Stimulated activated naive CD4-positive, alpha-beta T cell (primary cell): ENCODE results near the gene RLBP1.
A peak's percentile ranks its signal among the peaks of the same experiment; 100 is the strongest.
"Not testable (repeated sequence)": the region's sequence is repeated elsewhere in the genome, so short reads cannot be mapped to it uniquely, and the experiment has no call there.

Experiments
- DNase-seq, 6 experiments: peaks; one replicate each; lab custom pipeline; 2025; lab: John Stamatoyannopoulos, UW

Gene RLBP1

DNA sequence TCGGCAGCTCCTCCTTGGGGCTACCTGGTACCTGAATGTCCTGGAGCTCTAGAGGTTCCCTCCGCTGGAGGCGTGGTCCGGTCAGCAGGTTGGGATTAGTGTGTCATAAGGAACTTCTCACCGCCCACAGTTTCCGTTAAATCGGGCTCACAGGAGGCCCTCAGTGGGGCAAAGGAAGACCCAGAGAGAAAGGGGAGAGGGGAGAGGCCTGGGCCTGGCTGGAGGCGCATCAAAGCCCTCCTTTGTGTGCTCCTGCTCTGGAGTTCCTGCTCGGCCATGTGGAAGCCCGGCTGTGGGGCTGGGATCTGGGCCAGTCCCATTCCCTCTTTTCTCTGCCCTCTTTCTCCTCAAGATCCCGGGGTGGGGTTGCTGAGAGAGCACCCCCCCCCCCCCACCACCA lies at the start of gene RLBP1:
Gene RLBP1 (minus strand): TSS at position 37 of the 400 bp plus-strand sequence. CDS start 2,604 bp downstream, outside the sequence.
- no peak for DNase-seq

DNA sequence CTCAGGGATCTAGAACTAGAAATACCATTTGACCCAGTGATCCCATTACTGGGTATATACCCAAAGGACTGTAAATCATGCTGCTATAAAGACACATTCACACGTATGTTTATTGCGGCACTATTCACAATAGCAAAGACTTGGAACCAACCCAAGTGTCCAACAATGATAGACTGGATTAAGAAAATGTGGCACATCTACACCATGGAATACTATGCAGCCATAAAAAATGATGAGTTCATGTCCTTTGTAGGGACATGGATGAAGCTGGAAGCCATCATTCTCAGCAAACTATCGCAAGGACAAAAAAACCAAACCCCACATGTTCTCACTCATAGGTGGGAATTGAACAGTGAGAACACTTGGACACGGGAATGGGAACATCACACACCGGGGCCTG lies 28.8 kb upstream of the RLBP1 start:
- DNase-seq, result not testable (repeated sequence)

GRCh38 chr15:89248584-89248983 lies 27.2 kb upstream of the RLBP1 start:
- no peak for DNase-seq

GRCh38 chr15:89247446-89247845 lies 26.1 kb upstream of the RLBP1 start:
- DNase-seq, result no peak

GRCh38 chr15:89244574-89244903 lies 23.2 kb upstream of the RLBP1 start:
- no peak for DNase-seq

GRCh38 chr15:89243691-89244573 lies 22.6 kb upstream of the RLBP1 start, which contains the start of gene FANCI:
FANCI (plus strand) TSS chr15:89243979; CDS start chr15:89247648, 3,669 bp downstream.
- DNase-seq, result peak; percentile 87 to 95 (median 90)

- no peak for DNase-seq
Observed at GRCh38 chr15:89243046-89243690, 21.8 kb upstream of the RLBP1 start.

DNA sequence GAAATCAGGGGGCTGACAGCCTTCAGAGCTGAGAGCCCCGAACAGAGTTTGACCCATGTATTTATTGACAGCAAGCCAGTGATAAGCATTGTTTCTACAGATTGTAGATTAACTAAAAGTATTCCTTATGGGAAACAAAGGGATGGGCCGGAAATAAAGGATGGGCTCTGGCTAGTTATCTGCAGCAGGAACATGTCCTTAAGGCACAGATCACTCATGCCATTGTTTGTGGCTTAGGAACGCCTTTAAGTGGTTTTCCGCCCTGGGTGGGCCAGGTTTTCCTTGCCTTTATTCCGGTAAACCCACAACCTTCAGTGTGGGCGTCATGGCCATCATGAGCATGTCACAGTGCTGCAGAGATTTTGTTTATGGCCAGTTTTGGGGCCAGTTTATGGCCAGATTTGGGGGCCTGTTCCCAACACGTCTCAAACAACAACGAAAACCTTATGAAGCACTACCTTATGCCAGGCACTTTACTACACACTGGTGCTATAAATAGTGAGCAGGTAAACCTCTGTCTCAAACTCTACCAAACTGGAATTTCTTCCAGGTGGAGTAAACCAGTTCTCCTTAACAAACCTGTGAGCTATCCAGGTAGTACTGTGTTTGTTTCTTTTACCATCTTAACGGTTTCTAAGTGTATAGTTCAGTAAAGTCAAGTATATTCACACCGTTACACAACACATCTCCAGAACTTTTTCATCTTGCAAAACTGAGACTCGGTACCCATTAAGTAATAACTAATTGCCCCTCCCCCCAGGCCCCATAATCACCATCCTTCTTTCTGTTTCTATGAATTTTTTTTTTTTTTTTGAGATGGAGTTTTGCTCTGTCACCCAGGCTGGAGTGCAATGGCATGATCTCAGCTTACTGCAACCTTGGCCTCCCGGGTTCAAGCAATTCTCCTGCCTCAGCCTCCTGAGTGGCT lies 18.8 kb upstream of the RLBP1 start:
- not testable (repeated sequence) for DNase-seq

DNA sequence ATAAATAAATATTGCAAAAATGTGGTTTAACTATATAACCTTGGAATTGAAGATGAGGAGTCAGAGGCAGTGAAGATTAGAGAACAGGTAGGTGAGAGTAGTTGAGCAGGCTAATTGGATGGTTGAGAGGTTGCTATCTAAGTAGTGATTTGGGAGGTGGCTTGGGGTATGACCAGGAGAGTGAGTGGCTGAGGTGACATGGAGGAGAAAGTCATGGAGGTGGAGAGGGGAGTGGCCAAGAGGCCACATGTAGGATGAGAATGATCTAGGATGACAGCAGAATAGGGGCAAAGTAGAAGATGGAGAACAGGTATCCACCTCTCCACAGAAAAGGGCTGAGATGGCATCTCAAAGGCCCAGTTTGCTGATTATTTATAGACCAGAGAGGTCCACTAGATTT lies 10.5 kb upstream of the RLBP1 start:
- DNase-seq, result no peak

DNA sequence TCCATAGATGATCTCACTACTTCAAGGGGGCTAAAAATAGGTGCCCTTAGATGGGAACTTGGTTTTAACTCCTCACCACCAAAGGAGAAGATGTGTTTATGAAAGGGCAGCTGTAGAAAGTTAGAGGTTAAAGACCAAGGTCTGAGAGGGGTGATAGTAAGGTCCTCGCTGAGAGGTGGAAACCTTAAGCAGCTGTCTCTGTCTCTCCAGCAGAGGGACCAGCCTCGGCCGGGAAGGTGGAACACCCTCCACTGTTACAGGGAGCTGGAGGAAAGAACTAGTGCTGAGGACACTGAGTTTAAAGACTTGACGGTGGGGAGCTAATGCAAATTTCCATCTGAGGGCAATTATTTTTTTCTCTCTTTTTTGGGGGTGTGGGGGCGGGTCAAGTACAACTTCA lies 8.9 kb upstream of the RLBP1 start:
- no peak for DNase-seq

- no peak for DNase-seq
Observed at GRCh38 chr15:89227425-89227824, 6.0 kb upstream of the RLBP1 start.

- no peak for DNase-seq
Observed at GRCh38 chr15:89226359-89227221, 5.2 kb upstream of the RLBP1 start.

DNA sequence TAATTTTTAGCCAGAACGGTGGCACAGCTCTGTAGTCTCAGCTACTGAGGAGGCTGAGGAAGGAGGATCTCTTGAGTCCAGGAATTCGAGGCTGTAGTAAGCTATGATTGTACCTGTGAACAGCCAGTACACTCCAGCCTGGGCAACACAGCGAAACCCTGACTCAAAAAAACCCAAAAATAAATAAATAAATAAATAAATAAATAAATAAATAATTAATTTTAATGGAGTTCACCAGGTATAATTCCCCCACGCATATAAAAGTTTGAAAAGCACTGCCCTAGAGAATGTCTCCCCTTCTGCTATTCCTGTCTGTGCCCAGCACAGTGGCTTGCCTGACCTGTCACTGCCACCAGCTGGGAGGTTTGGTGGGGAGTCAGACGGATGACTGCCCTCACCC lies 4.2 kb upstream of the RLBP1 start:
- DNase-seq, result no peak

- no peak for DNase-seq
Observed at GRCh38 chr15:89218531-89218930, 2.8 kb downstream of the RLBP1 start.

DNA sequence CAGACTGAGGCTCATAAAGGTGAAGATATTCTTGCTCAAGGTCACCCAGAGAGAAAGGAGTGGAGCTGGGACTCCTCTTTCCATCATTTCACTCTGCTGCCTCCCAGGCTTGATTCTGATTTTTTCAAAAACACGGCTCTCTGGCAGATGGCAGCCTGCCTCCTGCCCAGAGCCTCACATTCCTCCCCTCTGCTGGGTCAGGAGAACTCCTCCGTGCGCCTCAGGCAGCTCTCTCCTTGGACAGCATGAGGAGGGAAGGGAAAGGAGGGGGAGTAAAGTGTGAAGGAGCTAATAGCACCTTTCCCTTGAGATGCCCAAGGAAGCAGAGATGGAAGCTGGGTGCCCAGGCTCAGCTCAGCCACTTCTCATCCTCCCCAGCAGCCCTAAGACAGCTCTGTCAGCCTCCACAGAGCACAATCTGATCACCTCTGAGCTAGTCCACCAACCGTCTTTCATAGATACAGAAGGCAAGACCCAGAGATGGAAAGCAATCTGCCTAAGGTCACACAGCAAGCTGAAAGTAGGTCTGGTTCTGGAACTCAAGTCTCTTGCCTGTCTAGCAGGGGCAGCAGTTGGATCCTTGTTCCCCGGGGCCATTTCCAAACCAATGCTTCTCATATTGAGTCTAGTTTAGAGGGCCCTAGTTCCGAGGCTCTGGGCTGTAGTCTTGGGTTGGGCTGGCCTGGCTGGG lies 3.5 kb downstream of the RLBP1 start:
- DNase-seq, result no peak

DNA sequence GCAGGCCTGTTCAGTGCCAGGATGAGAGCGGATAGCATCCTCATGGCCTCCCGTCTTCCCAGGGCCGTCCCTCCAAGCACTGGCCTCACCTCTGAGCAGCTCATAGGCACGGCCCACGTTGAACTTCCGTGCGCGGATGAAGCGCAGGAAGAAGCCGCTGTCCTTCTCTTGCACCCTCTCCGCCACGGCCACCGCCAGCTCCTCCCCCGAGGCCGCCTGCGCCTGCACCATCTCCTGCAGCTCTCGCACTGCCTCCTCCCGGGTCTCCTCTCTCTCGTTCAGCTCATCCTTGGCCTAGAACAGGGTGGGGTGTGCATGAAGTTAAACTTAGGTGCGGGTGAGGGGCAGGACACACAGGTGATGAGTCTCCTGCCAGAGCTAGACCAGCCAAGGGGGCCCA lies 4.3 kb downstream of the RLBP1 start:
- no peak for DNase-seq

DNA sequence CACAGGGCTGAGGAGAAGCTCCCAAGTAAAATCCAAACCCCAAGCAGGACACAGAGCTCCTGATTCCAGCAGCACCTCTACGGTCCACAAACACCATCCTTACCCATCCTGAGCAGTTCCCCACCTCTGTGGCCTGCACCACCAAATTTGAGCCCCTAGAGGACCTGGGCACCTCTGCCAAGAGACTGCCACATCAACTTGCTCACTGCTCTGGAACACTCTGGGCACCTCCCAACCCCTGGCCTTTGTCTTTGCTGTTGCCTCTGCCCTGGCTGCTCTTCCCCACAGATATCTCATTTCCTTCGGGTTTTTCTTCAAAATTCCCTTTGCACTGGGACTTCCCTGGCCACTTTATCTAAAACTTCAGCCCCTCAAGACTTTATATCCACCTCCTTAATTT lies 5.8 kb downstream of the RLBP1 start:
- no peak for DNase-seq

DNA sequence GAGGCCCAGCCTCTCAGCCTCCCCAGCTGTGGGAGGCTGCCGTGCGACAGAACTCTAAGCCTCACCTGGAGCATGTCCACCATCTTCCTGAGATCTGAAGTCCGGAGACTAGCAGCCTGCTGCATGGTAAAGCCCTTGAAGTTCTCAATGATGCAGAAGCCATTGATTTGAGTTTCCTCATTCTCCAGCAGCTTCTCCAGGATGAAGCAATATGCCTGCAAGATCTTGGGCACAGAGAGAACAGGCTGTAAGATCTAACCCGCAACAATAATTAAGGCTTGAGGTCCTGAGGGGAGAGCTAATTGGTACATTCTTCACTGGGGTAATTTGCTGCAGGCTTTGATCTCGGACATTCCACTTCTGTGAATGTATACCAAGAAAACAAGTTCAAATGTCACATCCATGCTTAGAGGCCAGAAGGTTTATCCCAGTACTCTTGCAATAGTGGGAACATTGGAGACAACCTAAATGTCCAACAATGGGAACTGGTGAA lies 9.7 kb downstream of the RLBP1 start:
- DNase-seq, result no peak

DNA sequence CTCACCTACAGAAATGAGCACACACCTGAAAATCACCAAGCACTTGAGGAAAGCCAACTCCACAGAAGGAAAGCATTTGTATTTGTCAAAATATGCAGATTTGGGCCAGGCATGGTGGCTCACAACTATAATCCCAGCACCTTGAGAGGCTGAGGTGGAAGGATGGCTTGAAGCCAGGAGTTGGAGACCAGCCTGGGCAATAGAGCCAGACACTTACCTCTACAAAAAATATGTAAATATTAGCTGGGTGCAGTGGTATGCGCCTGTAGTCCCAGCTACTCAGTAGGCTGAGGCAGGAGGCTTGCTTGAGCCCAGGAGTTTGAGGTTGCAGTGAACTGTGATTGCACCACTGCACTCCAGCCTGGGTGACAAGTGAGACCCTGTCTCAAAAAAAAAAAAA lies 12.3 kb downstream of the RLBP1 start:
- no peak for DNase-seq

DNA sequence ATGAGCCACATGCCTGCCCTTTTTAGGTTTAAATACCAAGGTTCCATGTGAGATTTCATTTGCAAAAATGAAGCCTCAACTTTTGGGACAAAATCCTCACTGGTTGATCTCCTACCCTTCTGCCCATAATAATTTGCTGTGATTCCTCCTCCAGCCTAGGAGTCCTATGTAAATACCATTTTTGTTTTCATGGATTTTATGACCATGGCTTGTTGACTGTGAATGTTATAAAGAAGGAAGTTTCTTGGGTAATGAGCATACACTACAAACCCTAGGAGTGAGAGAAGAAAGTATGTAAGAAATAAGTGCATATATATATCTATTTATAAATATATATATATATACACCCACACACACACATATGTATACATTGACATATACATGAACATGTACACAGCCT lies 13.1 kb downstream of the RLBP1 start:
- no peak for DNase-seq

DNA sequence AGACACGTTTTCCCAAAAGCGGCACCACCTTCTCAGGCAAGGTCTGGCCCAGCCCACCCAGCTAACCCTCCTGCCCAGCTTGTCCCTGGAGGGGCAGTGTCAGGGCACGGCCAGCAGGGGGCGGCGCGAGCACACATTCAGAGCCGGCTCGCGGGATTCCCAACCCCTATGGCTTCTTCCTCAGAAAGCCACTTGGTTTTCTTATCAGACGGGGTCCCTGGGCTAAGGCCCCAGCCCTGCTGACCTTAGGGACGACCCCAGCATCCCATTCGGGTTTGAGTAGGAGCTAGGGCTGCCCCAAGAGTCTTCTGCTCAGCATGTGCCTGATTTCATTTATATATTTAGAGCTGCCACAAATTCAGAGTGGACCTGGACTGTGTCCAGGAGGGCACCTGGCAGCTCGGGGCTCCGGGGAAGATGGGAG lies 14.5 kb downstream of the RLBP1 start:
- DNase-seq, result peak; percentile 22 to 65 (median 52)
